K562 (cell line): Measurements from ENCODE around the gene CLIP1.
A peak's percentile ranks its signal among the peaks of the same experiment; 100 is the strongest.
"Not testable (repeated sequence)": the region's sequence is repeated elsewhere in the genome, so short reads cannot be mapped to it uniquely, and the experiment has no call there.

ENCODE experiments used
- ATF7 ChIP-seq: fragments of 450-650 bp; IDR thresholded peaks from 2 replicates; pipeline ENCODE4 v1.7.1; 2014; ENCODE audit warnings: mild to moderate bottlenecking, moderate library complexity
- CBX2 ChIP-seq: fragments of 200-600 bp; sonication (generic); IDR thresholded peaks from one replicate; pipeline ENCODE4 v1.6.1; 2012; ENCODE audit warnings: mild to moderate bottlenecking, low read length, inconsistent platforms; ENCODE audit not compliant: insufficient read depth, poor library complexity, severe bottlenecking
- CBX5 ChIP-seq: IDR thresholded peaks from 2 replicates; pipeline ENCODE4 v1.6.1; 2014; ENCODE audit warnings: low read depth, borderline replicate concordance
- GABPB2 ChIP-seq: fragments of 250-450 bp; sonication (Bioruptor Pico); conservative IDR thresholded peaks from 2 replicates; pipeline ENCODE4 v1.5.1; 2021; ENCODE audit warnings: mild to moderate bottlenecking
- KHSRP ChIP-seq: fragments of 450-650 bp; IDR thresholded peaks from 2 replicates; pipeline ENCODE4 v1.6.1; 2017
- LARP7 ChIP-seq: fragments of 450-650 bp; IDR thresholded peaks from 2 replicates; pipeline ENCODE4 v1.6.1; 2016
- NR4A1 ChIP-seq, 2 experiments: fragments of 250-450 bp in 1 of 2; fragments of 450-650 bp in 1 of 2; sonication (Bioruptor Pico) in 1 of 2; IDR thresholded peaks; 2 replicates each; pipeline versions ENCODE4 v1.4.0 to v1.6.1; 2016 to 2020; ENCODE audit warnings: mild to moderate bottlenecking in 2 of 2, missing compliant biosample characterization in 1 of 2, missing genetic modification characterization in 1 of 2, moderate library complexity in 1 of 2
- POLR2A ChIP-seq: fragments of 450-650 bp; conservative IDR thresholded peaks from 2 replicates; pipeline ENCODE4 v1.6.1; 2016
- SIRT6 ChIP-seq: IDR thresholded peaks from one replicate; pipeline ENCODE4 v1.6.1; 2012; ENCODE audit warnings: low read depth, mild to moderate bottlenecking, control low read depth, inconsistent platforms, low read length, moderate library complexity
- SMARCC2 ChIP-seq: fragments of 450-650 bp; IDR thresholded peaks from 2 replicates; pipeline ENCODE4 v1.6.1; 2017; ENCODE audit warnings: antibody characterized with exemption, moderate library complexity, mild to moderate bottlenecking, low read depth
- TF ChIP-seq, protein P1 (sequence below), 3 experiments: IDR thresholded peaks in 2 of 3; conservative IDR thresholded peaks in 1 of 3; 2 replicates each; pipeline ENCODE4 v1.5.1; 2011 to 2012; ENCODE audit warnings: low read length in 3 of 3, mild to moderate bottlenecking in 3 of 3, control low read depth in 2 of 3, improper control_type of control experiment in 1 of 3, inconsistent platforms in 1 of 3, low read depth in 1 of 3, mixed read lengths in 1 of 3, moderate library complexity in 1 of 3; ENCODE audit not compliant: insufficient read depth in 2 of 3

DNA sequence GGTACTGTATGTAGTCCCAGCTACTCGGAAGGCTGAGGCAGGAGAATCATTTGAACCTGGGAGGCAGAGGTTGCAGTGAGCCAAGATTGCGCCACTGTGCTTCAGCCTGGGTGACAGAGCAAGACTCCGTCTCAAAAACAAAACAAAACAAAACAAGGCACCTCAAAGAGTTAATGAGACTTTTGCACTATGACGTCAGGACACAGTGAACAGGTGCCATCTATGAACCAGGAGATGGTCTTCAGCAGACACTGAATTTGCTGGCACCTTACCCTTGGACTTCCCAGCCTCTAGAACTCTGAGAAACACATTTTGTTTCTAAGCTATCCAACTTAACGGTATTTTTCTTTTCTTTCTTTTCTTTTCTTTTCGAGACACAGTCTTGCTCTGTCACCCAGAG lies 23.9 kb upstream of the CLIP1 start:
- TF ChIP-seq SMARCC2; KHSRP; CBX5; POLR2A; LARP7; GABPB2 (CRISPR knock-in tag); NR4A1 (CRISPR knock-in tag; IDR thresholded peaks at IDR 0.05); NR4A1 (tag; IDR thresholded peaks at IDR 0.05); SIRT6; CBX2: not testable (repeated sequence)
- TF ChIP-seq ATF7, result peak; percentile 38; the same call in 1 of the 2 replicates
- TF ChIP-seq, protein P1, sequence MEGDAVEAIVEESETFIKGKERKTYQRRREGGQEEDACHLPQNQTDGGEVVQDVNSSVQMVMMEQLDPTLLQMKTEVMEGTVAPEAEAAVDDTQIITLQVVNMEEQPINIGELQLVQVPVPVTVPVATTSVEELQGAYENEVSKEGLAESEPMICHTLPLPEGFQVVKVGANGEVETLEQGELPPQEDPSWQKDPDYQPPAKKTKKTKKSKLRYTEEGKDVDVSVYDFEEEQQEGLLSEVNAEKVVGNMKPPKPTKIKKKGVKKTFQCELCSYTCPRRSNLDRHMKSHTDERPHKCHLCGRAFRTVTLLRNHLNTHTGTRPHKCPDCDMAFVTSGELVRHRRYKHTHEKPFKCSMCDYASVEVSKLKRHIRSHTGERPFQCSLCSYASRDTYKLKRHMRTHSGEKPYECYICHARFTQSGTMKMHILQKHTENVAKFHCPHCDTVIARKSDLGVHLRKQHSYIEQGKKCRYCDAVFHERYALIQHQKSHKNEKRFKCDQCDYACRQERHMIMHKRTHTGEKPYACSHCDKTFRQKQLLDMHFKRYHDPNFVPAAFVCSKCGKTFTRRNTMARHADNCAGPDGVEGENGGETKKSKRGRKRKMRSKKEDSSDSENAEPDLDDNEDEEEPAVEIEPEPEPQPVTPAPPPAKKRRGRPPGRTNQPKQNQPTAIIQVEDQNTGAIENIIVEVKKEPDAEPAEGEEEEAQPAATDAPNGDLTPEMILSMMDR (IDR thresholded peaks at IDR 0.05 in 2 of 3, conservative IDR thresholded peaks at IDR 0.05 in 1 of 3; ENCODE audit: insufficient read depth in 2 of 3, low read depth in 1 of 3, low read length in 3 of 3), result not testable (repeated sequence)
